ENCODE measurements around the gene HOXB8. TPM values are rescaled to one million over a fixed set of nuclear protein-coding genes. Genes with fewer than 3 reads are reported as not detected.

The HOXB8 gene
- total RNA-seq, 1 experiment from 2014 or later, result not detected

DNA sequence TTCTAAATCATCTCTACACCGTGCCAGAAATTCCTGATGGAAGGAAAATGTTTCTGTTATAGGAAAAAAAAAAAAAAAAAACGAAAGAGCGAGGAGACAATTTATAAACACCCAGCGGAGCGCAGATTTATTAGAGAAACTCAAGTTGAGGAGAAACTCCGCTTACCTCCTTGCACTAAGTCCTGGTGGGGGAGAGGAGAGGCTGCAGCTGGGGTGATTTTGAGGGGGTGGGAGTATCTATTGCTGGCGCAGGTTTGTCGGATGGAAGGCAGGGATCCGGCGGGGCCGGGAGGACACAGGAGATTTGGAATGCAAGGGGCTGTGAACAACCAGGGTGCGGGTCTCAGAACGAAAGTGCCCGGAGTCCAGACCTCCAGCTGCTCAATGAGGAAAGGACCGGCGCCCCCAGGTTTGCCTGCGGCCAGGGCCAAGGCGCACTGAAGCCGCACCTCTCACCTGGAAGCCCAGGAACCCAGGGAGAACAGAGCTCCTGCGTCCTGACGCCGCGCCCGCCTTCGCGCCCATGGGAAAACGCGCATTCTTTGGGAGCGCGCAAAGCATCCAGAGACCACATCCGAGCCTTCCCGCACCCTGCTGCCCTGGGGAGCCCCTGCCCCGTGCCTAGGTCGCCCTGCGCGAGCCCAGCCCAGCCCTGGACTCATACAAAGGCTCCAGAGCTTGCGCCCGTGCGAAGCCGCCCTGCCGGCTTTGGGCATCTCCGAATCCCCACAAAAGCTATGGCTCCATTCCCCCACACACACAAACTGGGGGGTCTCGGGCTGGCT, 2.6 kb upstream of the HOXB8 start:
- TF ChIP-seq EZH2phosphoT487 (IDR thresholded peaks at IDR 0.05; ENCODE audit: borderline replicate concordance, low read length) (peak; percentile 56; the same call in 1 of the 2 replicates), EZH2 (IDR thresholded peaks at IDR 0.05; ENCODE audit: low read length, unreplicated experiment) (peak; percentile 60)
- TF ChIP-seq, protein P1, sequence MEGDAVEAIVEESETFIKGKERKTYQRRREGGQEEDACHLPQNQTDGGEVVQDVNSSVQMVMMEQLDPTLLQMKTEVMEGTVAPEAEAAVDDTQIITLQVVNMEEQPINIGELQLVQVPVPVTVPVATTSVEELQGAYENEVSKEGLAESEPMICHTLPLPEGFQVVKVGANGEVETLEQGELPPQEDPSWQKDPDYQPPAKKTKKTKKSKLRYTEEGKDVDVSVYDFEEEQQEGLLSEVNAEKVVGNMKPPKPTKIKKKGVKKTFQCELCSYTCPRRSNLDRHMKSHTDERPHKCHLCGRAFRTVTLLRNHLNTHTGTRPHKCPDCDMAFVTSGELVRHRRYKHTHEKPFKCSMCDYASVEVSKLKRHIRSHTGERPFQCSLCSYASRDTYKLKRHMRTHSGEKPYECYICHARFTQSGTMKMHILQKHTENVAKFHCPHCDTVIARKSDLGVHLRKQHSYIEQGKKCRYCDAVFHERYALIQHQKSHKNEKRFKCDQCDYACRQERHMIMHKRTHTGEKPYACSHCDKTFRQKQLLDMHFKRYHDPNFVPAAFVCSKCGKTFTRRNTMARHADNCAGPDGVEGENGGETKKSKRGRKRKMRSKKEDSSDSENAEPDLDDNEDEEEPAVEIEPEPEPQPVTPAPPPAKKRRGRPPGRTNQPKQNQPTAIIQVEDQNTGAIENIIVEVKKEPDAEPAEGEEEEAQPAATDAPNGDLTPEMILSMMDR (conservative IDR thresholded peaks at IDR 0.05; ENCODE audit: low read depth, low read length), result no peak
- no peaks in the 10 kb centered on the region for H3K9me2 ChIP-seq (replicated peaks; ENCODE audit: low read length)
- DNase-seq (no peak), ATAC-seq (no peak)
- no peak overlapping the region for H3K9ac ChIP-seq (ENCODE audit: low read length)
- H3K4me3 ChIP-seq (ENCODE audit: low read length), result peak overlapping the region; percentile 80
- no peaks in the 10 kb centered on the region for H3K79me2 ChIP-seq (ENCODE audit: low read length)
- intact Hi-C loops (cut with micrococcal nuclease), result loop anchor here (1.0 to 5.0 kb wide), 6 partner anchors 281 to 590 kb away; no protein-coding TSS in a partner anchor
- no peaks in the 10 kb centered on the region for H3K36me3 ChIP-seq (ENCODE audit: low read depth, low read length)
- H4K20me1 ChIP-seq (ENCODE audit: low read length), result no peaks in the 10 kb centered on the region
- H3K9me3 ChIP-seq (ENCODE audit: low read length), result no peaks in the 10 kb centered on the region
- H3K4me1 ChIP-seq (ENCODE audit: insufficient read depth, low read length), result peaks cover 29% of the 10 kb centered on the region
- CTCF ChIA-PET, result interaction anchor here (1.0 to 1.4 kb wide), 3 partner anchors 282 to 353 kb away, joined by 5 to 8 read pairs (median 6); no protein-coding TSS in a partner anchor
- POLR2A ChIA-PET (ENCODE audit: unreplicated experiment), result interaction anchor here (0.6 kb wide), 2 partner anchors 296 to 342 kb away, joined by 4 read pairs; no protein-coding TSS in a partner anchor
- BruUV-seq (replicated peaks), result no TSS peak
- H3K27me3 ChIP-seq (ENCODE audit: low read length), result peaks cover 61% of the 10 kb centered on the region
- no peaks in the 10 kb centered on the region for H3F3A ChIP-seq (ENCODE audit: low read length, unreplicated experiment)
- H2AFZ ChIP-seq (ENCODE audit: low read length), result peak overlapping the region; percentile 10; the same call in 1 of the 2 replicates
- no peak overlapping the region for H3K27ac ChIP-seq (ENCODE audit: low read length)
- peak overlapping the region; percentile 99 for H3K4me2 ChIP-seq (ENCODE audit: low read length)

DNA sequence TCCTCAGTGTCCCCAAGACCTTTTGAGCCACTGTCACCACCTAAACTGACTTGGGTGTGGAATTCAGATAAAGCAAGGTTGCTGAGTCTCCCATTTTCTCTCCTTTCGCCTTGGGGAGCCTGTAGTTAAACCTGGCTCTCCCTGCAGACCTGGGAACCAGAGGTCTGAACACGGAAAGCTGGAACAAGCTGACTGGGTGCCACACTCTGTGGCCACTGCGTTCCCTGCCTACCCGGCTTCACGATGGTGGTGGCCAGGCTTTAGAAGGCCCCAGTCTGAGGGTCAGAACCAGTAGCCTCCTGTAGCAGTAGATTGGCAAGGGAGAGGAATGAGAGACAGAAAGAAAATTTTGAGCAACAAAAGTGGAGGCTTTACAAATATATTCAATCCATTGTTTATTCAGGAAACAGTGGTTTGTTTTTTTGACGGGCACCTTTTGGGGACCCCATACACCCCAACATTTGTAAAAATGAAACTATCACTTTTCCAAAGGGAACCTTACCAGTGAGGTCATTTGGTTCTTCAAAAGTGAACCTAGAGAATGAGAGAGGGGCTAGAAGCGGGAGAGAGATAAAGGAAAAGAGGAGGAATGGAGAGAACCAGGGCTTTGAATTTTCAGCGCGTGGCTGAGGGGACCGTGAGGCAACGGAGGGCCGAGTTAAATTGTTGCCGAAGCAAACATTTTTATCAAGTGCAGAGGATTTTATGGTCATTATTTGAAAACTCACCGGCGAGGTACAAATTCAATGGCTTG, 1.8 kb upstream of the HOXB8 start:
- CTCF ChIA-PET, result no interaction called here
- peak overlapping the region; percentile 99 for H3K4me2 ChIP-seq (ENCODE audit: low read length)

More for the DNA sequence above, 1.8 kb upstream of the HOXB8 start:
- TF ChIP-seq, protein P1 (conservative IDR thresholded peaks at IDR 0.05; ENCODE audit: low read depth, low read length), result no peak
- no peak for TF ChIP-seq EZH2phosphoT487 (IDR thresholded peaks at IDR 0.05; ENCODE audit: borderline replicate concordance, low read length)
- TF ChIP-seq EZH2 (IDR thresholded peaks at IDR 0.05; ENCODE audit: low read length, unreplicated experiment), result no peak
- peak; percentile 16 for DNase-seq
- Histone ChIP-seq H3F3A (ENCODE audit: low read length, unreplicated experiment) (no peaks in the 10 kb centered on the region), H3K4me1 (ENCODE audit: insufficient read depth, low read length) (peaks cover 32% of the 10 kb centered on the region), H3K4me3 (ENCODE audit: low read length) (peak overlapping the region; percentile 80), H3K27ac (ENCODE audit: low read length) (no peak overlapping the region), H3K9me3 (ENCODE audit: low read length) (no peaks in the 10 kb centered on the region), H4K20me1 (ENCODE audit: low read length) (no peaks in the 10 kb centered on the region), H3K27me3 (ENCODE audit: low read length) (peaks cover 67% of the 10 kb centered on the region), H3K9me2 (replicated peaks; ENCODE audit: low read length) (no peaks in the 10 kb centered on the region), H2AFZ (ENCODE audit: low read length) (no peak overlapping the region), H3K9ac (ENCODE audit: low read length) (no peak overlapping the region), H3K36me3 (ENCODE audit: low read depth, low read length) (no peaks in the 10 kb centered on the region), H3K79me2 (ENCODE audit: low read length) (no peaks in the 10 kb centered on the region)
- ATAC-seq, result no peak
- POLR2A ChIA-PET (ENCODE audit: unreplicated experiment), result no interaction called here
- intact Hi-C loops (cut with micrococcal nuclease), result loop anchor here (5.0 kb wide), 1 partner anchor 590 kb away; no protein-coding TSS in a partner anchor
- BruUV-seq (replicated peaks), result no TSS peak

All from PC-3 (cell line).